D341Med (cell line): ENCODE results near the gene CALML3.

ENCODE experiments used
- DNase-seq: peaks from one replicate; pipeline ENCODE4 v3.0.0; 2012; ENCODE audit warnings: low spot score

The CALML3 gene

DNA sequence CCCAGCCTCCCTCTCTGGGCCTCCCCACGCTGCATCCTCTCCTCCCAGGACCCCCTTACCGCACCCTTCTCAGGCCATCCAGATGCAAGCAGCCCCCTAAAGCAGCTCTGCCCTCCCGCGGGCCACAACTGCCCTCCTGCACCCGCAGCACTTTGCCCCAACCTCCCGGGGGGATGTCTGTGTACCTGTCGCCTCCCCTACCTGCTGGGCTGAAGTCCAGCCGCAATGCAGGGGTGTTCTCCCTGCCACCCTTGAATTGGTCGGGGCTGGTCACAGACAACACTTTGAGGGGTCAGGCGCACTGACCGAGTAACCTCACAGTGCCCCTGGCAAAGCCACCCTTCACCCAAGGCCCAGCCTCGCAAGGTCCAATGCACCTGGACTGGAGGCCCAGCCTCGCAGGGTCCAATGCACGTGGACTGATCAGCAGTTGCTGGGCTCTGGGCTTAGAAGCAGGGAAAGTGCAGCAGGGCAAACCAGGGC lies 17.1 kb upstream of the CALML3 start:
- DNase-seq, result no peak

DNA sequence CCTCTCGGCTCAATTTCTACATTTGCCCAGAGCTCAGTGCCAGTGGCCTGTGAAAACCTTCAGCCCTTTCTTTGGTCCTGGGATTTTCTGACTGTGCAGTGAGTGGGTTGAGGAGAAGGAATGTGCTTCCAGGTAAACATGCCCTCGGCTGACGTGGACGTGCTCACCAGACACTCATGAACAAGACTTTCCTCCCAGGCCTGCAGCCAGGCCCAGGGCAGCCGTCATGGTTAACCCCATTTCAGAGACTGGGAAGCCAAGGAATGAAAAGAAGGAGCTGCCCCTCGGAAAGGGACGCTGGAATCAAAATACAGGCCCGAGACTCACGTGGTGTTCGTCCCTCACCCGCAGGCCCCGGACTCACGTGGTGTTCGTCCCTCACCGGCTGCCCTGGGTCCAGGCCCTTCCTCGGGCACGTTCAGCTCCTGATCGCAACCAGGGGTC lies 16.6 kb upstream of the CALML3 start:
- no peak for DNase-seq

DNA sequence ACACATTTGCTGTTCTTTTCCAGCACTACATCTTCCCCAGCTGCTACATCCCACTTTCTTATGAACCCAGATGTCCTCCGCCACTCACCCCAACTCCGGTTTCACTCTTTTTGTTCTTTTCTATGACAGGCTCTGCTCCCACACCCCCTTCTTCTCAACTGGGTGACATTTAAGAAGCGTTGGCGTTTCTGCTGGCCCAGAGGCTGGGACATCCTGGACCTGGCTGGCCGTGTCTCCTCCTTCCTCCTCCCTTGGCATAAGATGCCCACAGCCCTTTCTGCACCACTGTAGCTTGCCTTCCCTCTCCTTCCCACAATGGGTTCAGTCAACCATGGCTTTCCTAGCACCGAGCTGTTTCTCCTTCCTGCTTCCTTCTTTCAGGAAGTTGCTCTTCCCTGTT lies 16.0 kb upstream of the CALML3 start:
- no peak for DNase-seq

DNA sequence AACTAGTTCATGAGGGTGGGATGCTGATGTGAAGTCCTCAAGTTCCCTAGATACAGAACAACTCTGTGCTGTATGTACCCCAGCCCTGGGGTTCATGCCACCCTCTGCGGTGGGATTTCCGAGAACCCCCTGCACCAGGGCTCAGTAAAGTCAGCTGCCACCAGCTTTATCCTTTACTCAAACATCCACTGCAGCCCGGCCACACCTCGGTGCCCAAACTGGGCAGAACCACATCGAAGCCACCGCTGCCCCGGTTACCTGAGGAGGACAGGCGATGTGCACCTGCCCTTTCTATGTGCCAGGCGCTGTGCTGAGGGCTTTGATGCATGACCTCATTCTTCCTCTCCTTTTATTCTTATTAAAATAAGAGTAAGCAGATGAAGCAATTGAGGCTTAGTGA lies 15.5 kb upstream of the CALML3 start:
- no peak for DNase-seq

DNA sequence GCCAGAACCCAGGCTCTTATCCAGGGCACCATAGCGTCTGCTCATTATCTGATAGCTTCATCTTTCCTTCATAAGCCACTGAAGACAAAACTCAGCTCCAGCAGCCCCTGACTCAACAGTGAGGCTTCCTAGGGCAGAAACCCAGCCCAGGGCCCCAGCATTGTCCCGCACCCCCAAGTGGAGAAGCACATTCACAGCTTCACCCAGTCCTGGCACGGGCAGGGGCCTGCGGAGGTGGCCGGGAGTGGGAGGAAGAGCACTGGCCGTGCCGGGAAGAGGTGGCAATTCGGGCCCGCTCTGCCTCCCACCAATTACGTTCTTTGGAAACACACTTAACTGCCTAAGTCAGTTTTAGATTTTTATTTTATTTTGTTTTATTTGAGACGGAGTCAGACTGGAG lies 15.1 kb upstream of the CALML3 start:
- no peak for DNase-seq

DNA sequence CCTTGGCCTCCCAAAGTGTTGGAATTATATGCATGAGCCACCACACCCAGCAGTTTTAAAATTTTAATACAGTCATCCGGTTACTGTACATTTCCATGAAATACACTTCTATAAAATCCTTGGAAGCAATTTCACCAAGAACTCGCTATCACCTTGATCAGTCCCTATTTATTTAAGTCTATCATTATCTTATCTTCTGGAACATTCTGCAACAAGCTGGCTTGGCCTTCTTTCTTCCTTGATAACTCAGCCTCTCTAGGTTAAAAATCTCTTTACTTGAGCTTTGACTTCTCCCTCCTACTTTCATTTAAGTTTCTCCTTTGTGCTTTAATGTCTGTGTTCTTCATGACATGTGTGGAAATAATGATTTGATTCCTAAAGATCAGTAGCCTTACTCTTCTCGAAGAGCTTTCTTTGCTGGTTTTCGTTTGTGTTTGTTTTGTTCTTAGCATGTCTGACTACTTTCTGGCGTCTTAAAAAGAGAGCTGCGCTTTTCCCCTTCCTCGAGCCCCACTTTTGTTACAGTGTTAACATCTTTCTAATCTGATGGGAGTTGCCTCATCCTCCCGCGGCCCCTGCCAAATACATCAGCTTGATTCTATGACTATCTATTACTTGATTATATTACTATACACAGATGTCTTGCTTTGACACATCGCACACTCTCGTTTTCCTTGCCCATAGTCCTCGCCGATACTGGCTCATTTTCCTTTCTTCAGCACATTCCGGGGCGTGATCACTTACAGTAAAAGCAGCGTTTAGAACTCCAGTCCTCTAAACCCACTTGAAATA lies 14.3 kb upstream of the CALML3 start:
- DNase-seq, result no peak

DNA sequence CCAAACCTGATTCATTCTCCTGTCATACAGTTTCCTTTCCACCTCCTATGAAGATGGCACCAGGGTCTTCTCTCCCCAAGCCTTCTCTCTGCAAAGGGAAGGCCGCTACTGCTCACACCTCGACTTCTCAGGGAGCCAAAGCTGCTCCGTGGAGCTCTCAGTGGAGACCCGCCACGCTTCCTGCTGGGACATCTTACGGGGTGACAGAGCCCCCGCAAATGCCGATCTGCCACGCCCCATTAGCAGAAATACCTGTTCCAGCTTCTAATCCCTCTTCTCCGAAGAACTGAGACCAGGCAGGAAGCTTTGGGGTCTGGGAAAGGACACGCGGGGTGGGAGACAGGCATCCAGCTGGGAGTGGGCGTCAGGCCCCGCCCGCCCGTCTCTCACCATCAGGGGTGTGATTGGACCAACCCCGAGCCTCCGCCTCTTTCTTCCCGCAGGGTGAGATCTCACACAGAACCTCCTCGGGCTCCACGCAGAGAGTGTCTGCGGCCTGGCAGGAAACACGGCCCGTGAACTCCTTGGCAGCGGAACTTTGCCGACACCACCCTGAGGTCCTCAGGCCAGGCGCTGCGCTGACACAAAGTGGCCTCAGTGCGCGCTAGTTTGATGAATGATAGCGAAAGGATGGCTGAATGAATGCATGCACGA lies 13.4 kb upstream of the CALML3 start:
- no peak for DNase-seq

DNA sequence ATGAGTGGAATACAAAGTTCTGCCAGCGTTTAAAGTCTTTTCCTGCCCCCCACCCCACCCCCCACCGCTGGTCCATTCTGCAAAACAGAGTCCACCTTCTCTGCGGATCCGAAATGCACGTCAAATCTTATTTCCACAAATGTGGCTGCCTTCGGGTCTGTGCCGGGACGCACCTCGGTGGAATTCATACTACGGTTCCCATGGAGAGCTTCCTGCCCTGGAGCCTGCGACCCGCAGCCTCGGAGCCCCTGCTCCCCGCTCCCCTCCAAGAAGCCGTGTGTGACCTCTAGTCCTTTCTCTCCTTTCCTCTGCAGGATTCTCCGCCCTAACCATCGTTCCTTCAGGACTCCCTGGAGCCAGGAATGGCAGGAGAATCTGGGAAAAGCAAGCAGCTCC lies 12.9 kb upstream of the CALML3 start:
- DNase-seq, result no peak

DNA sequence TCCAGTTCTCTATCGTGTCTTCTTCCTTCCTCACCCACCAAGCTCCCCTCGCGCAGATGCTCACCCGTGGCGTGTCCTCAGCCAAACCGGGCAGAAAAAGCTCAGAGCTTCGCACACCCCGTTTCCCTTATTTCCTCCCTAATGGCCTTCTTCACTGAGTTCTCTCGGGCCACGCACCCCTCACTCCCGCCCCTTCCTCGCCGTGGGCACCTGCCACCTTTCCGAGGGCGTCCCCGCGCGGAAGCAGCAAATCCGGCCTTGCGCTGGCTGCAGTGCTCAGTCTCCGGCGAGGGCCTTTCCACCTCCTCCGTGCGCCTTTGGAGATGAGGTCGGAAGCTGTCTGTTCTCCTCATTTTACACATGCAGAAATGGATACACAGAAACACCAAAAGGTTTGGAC lies 12.4 kb upstream of the CALML3 start:
- no peak for DNase-seq

DNA sequence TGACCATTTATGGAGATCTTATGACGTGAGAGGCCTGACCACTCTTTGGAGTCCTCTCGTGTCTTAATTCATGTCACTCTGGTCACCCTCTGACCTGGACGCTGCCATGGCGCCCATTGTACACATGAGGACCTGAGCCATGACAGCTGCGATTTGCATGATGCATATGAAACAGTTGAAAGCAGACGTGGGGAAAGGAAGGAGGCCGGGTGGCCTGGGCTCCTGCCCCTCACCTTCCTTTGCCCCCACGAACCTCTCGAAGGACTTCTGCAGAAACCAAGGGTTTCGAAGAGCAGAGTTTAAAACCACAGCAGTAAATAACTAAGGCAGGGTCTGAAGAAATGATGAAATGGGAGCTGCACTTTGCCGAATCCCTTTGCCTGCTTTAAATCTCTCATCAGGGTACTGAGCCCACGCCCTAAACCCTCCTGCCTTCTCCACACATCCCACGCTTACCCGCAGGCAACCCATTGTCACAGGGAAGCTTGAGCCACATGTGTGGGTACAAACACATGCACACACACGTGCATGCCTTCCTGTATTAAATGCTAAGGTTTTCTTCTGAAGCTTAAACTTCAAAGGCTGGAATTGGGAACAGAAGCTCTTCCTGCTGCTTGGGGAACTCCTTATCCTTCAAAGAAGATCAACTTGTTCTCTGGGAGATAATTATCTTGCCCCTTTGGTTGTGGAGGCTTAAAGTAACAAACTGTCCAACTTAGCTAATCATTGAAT lies 11.7 kb upstream of the CALML3 start:
- no peak for DNase-seq

DNA sequence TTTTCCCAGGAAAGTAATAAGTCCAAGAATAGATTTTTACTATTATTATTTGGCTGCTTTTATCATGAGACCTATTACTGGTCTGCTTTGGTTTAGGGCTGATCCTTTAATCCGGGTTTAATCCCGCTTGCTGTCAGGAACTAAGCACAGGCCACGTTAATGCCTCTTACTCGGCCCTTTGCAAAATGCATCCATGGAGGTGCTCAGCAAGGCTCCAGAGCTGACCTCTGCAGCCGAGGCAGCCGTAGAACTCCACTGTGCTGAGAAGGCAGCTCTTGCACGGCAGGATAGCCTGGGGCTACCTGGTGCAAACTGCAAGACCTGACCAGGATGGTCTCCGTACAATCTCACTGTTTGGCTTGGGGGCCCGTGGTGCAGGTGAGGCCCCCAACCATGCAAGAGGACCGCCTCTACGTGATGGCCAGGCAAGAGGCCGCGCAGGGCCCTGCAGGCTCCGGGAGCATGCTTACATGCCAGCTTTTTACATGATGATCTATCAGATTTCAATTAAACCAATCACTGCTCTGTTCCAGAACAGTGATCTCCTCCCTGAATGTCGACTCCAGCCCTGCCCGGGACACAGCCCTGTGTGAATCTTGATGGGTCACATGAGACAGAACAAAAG lies 10.4 kb upstream of the CALML3 start:
- DNase-seq, result peak; percentile 74

DNA sequence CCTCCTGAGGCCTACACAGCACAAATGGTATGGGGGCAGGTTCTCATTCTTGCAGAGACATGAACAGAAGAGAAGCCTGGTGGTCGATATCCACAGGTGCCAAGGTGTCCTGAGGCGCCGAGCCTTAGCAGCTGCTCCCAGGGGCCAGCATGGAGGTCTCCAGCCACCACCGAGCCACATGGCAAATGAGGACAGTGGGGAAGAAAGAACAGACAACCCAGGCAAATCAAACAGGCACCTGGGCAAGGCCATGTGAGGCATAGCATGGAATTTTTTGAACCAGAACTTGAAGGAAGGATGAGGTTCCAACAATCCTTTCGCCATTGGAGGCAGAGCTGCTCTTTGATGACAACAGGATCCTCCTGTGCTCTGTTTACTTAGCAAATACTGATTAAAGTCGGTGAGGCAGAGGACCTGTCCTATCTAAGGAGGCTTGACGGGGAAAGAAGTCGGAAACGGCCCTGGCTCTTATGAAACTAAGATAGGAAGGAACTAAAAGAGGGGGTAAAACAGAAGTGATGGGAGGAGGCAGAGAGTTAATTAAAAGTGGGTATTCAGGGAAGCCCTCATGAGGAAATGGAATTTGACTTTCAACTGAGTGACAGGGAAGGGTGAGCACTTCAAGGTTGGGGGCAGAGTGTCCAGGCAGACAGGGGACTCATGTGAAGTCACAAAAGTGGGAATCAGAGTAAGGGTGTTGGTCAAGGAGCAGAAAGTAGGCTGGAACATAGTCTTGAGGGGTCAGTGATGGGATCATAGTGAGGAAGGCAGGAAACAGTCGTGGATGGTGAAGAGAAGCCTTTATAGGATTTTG lies 8.6 kb upstream of the CALML3 start:
- no peak for DNase-seq

DNA sequence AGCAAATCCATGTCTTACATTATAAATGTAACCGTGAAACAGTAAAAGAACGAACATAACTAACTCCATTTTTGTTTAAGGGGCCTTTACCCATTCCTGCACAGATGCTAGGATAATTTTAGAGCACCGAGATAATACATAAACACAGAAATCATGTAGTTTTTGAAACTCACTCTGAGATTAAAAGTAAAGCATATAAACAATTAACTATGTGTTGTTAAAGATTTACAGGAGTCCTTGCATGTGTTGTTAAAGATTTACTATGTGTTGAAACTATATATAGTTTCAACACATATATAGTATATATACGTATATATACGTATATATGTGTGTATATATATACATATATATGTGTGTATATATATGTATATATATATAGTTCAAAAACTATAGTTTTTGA lies 7.2 kb upstream of the CALML3 start:
- DNase-seq, result no peak

DNA sequence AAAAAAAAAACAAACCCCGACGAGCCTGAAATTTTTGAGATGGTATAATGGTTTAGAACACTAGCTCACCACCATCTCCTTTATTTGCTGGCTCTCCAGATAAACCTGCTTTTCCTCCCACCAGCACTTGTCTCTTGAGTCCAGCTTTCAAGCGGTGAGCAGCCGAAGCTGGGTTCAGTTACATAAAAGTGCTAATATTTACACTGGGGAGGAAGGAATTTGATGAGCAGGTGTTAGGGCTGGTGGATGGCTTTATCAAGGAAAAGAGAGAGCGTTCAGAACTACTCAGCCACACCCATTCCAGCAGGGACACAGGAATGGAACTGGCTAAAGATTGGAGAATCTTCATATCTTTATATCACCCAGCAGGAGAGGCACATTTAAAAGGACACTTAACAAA lies 6.6 kb upstream of the CALML3 start:
- DNase-seq, result no peak

DNA sequence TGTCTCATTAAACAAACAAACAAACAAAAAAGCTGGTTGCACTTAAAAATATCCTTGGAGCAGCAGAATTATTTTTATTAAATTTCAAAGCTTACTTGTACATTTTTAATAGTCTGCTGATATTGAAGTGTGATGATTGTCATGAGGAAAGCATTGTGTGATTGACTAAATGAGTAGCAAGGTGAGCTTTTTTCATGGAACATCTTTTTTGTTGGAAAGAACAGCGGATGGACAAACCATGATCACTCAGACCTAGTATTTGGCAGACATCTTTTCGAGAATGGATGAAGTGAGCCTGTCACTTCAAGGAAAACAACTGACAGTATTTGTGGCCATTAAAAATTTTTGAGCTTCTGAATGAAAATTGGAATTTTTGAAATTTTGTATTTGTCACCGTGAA lies 5.7 kb upstream of the CALML3 start:
- no peak for DNase-seq

DNA sequence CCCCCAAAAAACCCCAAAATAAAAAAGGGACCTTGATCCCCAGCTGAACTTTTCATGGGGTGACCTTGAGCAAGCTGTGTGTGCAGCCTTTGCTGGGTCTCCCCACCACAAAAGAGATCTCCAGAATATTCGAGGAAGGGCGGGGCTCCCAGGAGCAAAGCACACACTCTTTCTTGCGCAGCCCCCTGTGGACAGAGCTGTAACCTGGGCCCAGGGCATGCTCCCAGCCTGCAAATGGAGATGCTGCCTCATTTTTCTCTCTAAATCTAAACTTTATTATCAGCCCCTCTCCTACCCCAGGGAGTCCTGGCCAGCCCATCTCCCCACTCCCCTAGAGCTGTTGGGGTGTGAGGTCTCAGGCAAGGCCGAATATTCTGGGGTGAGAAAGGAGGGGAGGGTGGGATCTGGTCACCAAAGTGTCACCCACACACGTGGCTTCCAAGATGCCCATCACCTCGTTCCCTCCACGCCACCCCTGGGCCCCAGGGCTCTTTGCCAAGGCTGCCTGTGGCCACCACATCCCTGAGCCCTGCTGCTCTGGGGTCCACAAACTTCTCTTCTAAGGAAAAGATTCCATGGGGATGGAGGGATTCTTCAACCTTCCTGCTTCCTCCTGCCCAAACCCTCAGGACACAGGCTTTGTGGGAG lies 1.7 kb upstream of the CALML3 start:
- no peak for DNase-seq

DNA sequence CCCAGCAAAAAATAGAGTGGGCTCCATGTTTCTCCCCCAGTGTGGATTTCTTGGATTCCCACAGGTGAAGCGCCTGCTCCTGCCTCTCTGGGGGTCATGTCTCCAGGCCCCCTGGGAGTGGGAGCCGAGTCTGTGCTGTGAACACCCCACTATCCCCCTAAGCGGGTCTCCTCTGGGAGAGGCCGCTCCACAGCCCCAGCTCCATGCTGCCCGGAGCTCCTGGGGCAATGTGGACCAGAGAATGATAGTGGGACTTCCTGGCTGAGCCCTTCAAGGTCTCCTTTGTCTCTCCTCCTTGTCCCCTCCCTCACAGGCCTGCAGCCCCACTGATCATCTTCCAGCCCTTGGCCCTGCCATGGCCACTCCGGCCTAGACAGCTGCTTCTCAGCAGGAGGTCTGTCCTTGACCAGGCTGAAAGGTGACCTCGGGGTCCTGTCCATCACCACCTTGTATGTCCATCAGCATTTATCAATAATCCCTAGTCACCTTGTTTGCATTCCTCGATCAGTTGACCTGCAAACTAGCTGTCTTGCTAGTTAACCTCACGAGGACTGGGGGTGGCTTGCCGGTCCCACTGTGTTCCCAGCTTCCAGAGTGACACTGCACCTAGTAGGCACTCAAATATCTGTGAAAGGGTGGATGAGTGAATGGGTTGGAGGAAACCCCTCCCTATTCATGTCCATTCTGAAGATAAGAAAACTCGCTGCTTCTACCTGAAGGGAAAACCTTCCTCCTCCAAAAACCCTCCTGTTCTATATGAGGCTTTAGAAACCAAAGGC lies 776 bp upstream of the CALML3 start:
- no peak for DNase-seq

DNA sequence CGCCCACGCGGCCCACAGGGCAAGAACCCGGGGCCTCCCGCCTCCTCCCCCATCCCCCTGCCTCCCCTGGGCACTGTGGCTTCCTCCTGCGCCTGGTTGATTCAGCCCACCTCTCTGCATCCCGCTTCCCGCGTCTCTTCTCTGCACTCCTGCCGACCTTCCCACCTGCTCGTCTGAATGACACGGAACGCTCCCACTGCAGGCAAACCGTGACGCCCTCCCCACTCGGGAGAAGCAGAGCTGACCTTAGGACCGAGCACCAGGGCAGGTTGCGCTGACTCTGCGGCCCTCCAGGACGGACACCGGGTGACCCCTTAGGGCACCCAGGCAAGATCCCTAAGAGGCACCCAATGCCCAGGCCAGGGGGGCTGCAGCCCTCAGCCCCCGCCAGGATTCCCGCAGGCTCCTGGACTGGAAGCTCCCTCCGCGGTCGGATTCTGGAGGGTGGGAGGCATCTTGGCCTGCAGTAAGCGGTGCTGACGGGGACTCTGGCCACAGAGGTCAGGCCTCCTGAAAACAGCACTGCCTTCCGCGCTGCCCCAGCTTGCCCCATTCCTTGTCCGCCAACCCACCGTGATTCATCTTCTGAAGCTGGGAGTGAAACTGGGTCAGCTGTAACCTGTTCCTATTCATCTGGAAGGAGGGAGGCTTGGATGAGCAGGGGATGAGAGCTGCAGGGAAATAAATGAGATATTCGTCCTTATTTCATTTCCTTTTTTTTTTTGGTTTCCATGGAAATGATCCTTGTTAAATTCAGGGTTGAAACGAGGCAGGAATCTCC lies 990 bp downstream of the CALML3 start:
- no peak for DNase-seq

DNA sequence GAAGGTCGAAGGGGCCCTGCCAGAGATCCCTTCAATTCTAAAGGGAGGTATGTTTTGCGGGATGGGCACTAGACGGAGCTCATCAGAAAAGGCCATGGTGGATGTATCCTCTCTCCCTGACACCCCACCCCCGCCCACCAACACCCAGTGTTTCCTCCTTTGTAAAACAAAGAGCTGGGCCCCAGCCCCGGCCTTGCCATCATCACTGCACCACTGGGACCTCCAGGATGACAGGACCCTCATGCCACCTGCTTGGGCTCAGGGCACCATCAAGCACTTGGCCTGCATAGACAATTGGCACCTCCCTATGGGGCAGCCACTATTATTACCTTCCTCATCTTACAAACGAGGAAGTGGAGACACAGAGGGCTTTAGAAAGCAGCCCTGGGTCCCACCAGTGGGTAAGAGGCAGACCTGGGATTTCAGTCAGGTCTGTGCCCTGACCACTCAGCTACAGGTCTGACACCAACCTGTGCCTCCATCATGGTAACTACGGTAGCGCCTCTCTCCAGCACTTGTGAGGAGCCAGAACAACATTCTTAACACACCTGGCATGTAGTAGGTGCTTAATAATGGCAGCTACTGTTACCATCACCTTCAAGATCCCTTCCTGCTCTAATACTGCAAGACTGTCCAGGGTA lies 2.0 kb downstream of the CALML3 start:
- no peak for DNase-seq
